Germinal center (tissue), 1 donor: ENCODE results near the gene TJAP1.
"Not testable (repeated sequence)": the region's sequence is repeated elsewhere in the genome, so short reads cannot be mapped to it uniquely, and the experiment has no call there.

Source experiments
- DNase-seq: peaks from one replicate; pipeline ENCODE4 v3.0.0; 2012; ENCODE audit warnings: mixed read lengths, low spot score

Gene TJAP1

DNA sequence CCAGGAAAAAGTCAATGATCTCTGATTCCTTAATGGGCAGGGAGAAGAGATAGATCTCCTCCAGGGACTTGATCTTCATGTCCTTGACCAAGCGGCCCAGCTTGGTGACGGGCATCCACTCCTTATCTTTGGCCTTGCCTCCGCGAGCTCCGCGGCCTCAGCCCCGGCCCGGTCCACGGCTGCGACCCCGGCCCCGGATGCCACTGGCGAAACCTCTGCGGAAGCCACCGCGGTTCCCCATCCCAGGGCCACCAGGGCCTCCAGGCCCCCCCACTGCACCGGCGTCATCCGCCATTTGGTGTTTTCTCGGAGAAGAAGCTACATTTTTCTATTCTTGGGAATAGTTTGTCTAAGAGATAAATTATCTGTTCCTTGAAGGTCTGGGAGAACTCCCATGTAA, 62.0 kb downstream of the TJAP1 start:
- DNase-seq = not testable (repeated sequence)

DNA sequence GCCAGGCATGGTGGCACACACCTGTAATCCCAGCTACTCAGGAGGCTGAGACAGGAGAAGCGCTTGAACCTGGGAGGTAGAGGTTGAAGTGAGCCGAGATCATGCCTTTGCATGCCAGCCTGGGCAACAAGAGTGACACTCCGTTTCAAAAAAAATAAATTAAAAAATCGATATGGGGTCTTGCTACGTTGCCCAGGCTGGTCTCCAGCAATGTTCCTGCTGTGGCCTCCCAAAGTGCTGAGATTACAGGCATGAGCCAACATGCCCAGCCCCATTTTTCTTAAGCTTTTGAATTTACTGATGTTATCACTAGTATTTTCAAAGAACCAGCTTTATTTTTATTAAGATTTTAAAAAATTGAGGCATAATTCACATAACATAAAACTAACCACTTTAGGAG, 63.1 kb downstream of the TJAP1 start:
- DNase-seq = no peak

DNA sequence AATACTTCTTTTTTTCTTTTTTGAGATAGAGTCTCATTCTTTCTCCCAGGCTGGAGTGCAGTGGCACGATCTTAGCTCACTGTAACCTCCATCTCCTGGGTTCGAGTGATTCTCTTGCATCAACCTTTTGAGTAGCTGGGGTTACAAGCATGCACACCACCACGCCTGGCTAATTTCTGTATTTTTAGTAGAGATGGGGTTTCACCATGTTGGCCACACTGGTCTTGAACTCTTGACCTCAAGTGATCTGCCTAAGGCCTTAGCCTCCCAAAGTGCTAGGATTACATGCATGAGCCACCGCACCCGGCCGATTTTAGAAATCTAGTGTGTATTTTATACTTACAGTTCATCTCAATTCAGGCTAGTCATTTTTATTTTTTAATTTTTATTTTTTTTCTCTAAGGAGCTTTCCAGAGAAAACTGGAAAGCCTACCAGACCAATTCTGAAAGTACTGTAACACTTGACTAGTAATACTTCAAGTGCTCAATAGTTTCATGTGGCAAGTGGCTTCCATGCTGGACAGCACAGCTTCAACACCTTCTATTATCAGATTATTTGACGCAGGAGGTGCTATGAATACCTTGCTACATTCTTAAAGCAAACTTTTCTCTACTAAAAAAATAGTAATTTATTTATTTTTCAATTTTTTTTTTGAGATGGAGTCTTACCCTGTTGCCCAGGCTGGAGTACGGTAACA, 64.6 kb downstream of the TJAP1 start:
- no peak for DNase-seq

DNA sequence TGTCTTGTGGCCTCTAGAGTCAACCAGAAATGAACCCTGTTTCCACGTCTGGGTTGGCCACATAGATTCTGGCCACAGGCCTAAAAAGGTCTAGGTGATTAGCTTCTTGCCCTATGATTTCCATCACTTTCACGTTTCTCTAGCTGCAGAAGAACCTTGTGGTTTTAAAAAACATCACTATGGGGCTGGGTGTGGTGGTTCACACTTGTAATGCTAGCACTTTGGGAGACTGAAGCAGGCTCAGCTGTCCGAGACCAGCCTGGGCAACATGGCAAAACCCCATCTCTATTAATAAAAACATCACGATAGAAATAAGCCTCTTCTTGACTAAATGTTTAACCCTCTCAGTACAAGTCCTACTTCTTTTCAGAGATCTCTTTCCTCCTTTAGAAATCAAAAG, 67.1 kb downstream of the TJAP1 start:
- no peak for DNase-seq

DNA sequence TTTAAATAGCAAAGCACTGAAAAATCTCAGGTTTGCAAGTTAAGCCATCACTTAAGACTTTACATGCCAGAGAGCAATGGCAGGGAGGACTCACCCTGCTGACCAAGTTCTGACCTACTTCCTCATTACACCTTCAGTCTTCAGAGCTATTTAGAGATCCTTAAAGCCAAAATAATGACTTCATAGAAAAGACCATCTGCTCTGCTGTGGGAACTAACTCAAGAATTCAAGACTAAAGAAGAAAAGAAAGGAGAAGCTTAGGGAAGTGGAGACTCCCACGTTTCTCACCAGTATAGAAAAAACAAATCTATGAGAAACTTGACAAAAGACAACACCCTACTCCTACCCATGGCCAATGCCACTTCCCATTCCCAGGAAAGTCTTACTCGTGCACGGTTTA, 69.9 kb downstream of the TJAP1 start:
- DNase-seq = no peak
